Measurements from ENCODE around the gene TTC38.

GRCh38 chr22:46286941-46287872, 19.4 kb downstream of the TTC38 start:
- TF ChIP-seq CTCF (IDR thresholded peaks at IDR 0.05; ENCODE audit: extremely low read depth in 1 of 2, insufficient read depth in 1 of 2, low read depth in 1 of 2, low read length in 2 of 2) = no peak
- no peak for TF ChIP-seq EZH2 (IDR thresholded peaks at IDR 0.05; ENCODE audit: borderline replicate concordance, low read depth, low read length, severe bottlenecking)
- TF ChIP-seq POLR2AphosphoS5 (IDR thresholded peaks at IDR 0.05; ENCODE audit: insufficient read depth, low read depth, low read length) = no peak
- no peak for TF ChIP-seq POLR2A (IDR thresholded peaks at IDR 0.05; ENCODE audit: low read depth, low read length)
- no peak for TF ChIP-seq JUN (IDR thresholded peaks at IDR 0.05; ENCODE audit: borderline replicate concordance, insufficient read depth, insufficient read length, low read depth)

Measured in endothelial cell of umbilical vein (primary cell).